ENCODE measurements around the gene SCAPER.

The SCAPER gene

GRCh38 chr15:76386926-76387325, 518.2 kb downstream of the SCAPER start:
- no peak for DNase-seq

GRCh38 chr15:76386178-76386577, 519.0 kb downstream of the SCAPER start:
- DNase-seq: no peak

GRCh38 chr15:76384409-76384808, 520.7 kb downstream of the SCAPER start:
- no peak for DNase-seq

GRCh38 chr15:76382987-76383728, 522.0 kb downstream of the SCAPER start:
- no peak for DNase-seq

- no peak for DNase-seq
Measured at GRCh38 chr15:76381366-76381765, 523.8 kb downstream of the SCAPER start.

GRCh38 chr15:76380249-76380648, 524.9 kb downstream of the SCAPER start:
- no peak for DNase-seq

- DNase-seq: no peak
Measured at GRCh38 chr15:76378691-76379090, 526.4 kb downstream of the SCAPER start.

- no peak for DNase-seq
Measured at GRCh38 chr15:76377751-76378150, 527.4 kb downstream of the SCAPER start.

GRCh38 chr15:76377217-76377616, 527.9 kb downstream of the SCAPER start:
- DNase-seq: no peak

GRCh38 chr15:76376816-76377215, 528.3 kb downstream of the SCAPER start:
- no peak for DNase-seq

- no peak for DNase-seq
Measured at GRCh38 chr15:76376029-76376428, 529.1 kb downstream of the SCAPER start.

- no peak for DNase-seq
Measured at GRCh38 chr15:76368122-76368621, 537.0 kb downstream of the SCAPER start.

GRCh38 chr15:76366714-76367113, 538.4 kb downstream of the SCAPER start:
- no peak for DNase-seq

GRCh38 chr15:76363251-76363650, 541.9 kb downstream of the SCAPER start:
- DNase-seq: no peak

- DNase-seq: no peak
Measured at GRCh38 chr15:76360416-76360815, 544.7 kb downstream of the SCAPER start.

- DNase-seq: no peak
Measured at GRCh38 chr15:76359152-76359551, 546.0 kb downstream of the SCAPER start.

GRCh38 chr15:76358453-76358852, 546.7 kb downstream of the SCAPER start:
- no peak for DNase-seq

- no peak for DNase-seq
Measured at GRCh38 chr15:76354823-76355440, 550.2 kb downstream of the SCAPER start.

GRCh38 chr15:76353903-76354302, 551.2 kb downstream of the SCAPER start:
- DNase-seq: no peak

GRCh38 chr15:76353023-76353577, 552.0 kb downstream of the SCAPER start:
- no peak for DNase-seq

- DNase-seq: no peak
Measured at GRCh38 chr15:76349301-76350070, 555.7 kb downstream of the SCAPER start.

- DNase-seq: no peak
Measured at GRCh38 chr15:76347482-76348055, 557.6 kb downstream of the SCAPER start.

All from stimulated activated naive CD4-positive, alpha-beta T cell (primary cell).